Activated CD4-positive, alpha-beta T cell treated with anti-CD3 and anti-CD28 coated beads for 24 hours (primary cell): ENCODE results near the gene AP1G1.
"Not testable (repeated sequence)": the region's sequence is repeated elsewhere in the genome, so short reads cannot be mapped to it uniquely, and the experiment has no call there.

Experiments used
- DNase-seq, 2 donors: peaks; one replicate each; pipeline ENCODE4 v3.0.0-alpha.2; 2020; ENCODE audit warnings: low read depth in 2 of 2

The AP1G1 gene

GRCh38 chr16:71706046-71706445 lies 102.6 kb downstream of the AP1G1 start:
- no peak for DNase-seq

GRCh38 chr16:71703333-71703732 lies 105.3 kb downstream of the AP1G1 start:
- no peak for DNase-seq

- no peak for DNase-seq
Measured at GRCh38 chr16:71700831-71701230, 107.8 kb downstream of the AP1G1 start.

GRCh38 chr16:71698491-71698890 lies 110.1 kb downstream of the AP1G1 start:
- DNase-seq: no peak

GRCh38 chr16:71693164-71693563 lies 115.5 kb downstream of the AP1G1 start:
- no peak for DNase-seq

GRCh38 chr16:71689901-71690300 lies 118.7 kb downstream of the AP1G1 start:
- no peak for DNase-seq

GRCh38 chr16:71687861-71688260 lies 120.8 kb downstream of the AP1G1 start:
- no peak for DNase-seq

- not testable (repeated sequence) for DNase-seq
Measured at GRCh38 chr16:71684280-71684679, 124.4 kb downstream of the AP1G1 start.

GRCh38 chr16:71681360-71681759 lies 127.3 kb downstream of the AP1G1 start:
- no peak for DNase-seq
